ENCODE data around the gene ANXA2R.

GRCh38 chr5:43024217-43024616 is 15.9 kb downstream of the ANXA2R start:
- TF ChIP-seq EZH2phosphoT487 (IDR thresholded peaks at IDR 0.05; ENCODE audit: insufficient read depth, low read depth) (no peak), EZH2 (IDR thresholded peaks at IDR 0.05; ENCODE audit: insufficient read depth, poor library complexity, severe bottlenecking) (no peak)
